Measurements from ENCODE around the gene KLHL3.

Gene KLHL3

DNA sequence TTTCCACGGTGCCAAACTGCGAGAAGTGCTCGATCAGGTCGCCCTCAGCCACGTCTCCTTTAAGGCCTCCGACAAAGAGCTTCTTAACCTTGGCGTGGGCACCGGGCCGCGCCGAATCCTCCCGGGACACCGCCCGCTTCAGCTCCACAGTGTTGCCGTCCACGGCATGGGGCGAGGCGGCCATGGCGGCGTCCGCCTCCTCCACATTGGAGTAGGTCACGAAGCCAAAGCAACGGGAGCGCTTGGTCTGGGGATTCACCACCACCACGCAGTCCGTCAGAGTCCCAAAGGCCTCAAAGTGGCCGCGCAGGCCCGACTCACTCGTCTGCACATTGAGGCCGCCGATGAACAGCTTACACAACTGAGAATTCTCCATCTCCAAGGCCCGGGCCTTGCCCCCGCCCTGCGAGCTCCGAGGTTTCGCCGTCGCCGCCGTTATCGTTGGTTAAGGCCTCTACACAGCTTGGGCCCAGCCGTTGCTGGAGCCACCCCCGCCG lies 17.9 kb upstream of the KLHL3 start:
- peak; percentile 39 for ATAC-seq
- Mint-ChIP-seq H3K4me3 (peak overlapping the region; percentile 94), H3K36me3 (peaks cover 63% of the 10 kb centered on the region), H3K4me1 (peaks cover 24% of the 10 kb centered on the region), H3K27ac (peak overlapping the region; percentile 100), H3K9me3 (no peaks in the 10 kb centered on the region)
- peak in 1 of 2 donors; percentile 82 for DNase-seq (ENCODE audit: low spot score in 2 of 2)

DNA sequence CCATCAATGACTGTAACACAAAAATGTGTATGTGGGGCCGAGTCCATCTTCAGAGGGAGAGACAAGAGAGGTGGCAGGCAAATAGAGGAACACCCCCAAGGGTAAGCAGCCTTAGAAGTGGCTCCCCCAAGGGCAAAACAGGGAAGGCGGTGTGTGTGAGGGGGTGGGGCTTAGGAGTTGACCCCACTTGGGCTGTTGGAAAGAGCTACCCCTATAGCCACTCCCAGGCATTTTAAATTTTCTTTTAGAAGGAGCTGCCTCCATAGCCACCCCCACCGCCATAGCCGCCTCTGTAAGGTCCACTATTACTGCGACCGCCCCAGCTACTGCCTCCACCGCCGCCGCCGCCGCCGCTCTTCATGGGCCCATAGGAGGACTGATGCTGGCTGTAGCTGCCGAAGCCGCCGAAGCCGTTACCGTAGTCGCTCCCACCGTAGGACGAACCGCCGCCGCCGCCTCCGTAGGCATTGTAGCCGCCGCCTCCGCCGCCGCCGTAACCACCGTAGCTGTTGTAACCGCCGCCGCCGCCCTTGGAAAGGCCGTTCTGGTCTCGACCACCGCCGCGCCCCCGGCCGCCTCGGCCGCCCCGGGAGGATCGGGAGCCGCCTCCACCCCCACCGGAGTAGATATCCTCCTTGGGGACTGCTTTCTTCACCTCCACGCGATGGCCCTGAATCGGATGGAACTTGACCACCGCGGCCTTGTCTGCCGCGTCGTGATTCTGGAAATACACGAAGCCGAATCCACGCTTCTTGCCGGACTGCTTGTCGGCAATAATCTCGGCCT lies 17.2 kb upstream of the KLHL3 start:
- Mint-ChIP-seq H3K4me1 (peaks cover 18% of the 10 kb centered on the region), H3K9me3 (no peaks in the 10 kb centered on the region), H3K27ac (peak overlapping the region; percentile 100), H3K4me3 (peak overlapping the region; percentile 94), H3K36me3 (peaks cover 66% of the 10 kb centered on the region)
- no peak for ATAC-seq
- DNase-seq (ENCODE audit: low spot score in 2 of 2): peak; percentile 18 to 77

DNA sequence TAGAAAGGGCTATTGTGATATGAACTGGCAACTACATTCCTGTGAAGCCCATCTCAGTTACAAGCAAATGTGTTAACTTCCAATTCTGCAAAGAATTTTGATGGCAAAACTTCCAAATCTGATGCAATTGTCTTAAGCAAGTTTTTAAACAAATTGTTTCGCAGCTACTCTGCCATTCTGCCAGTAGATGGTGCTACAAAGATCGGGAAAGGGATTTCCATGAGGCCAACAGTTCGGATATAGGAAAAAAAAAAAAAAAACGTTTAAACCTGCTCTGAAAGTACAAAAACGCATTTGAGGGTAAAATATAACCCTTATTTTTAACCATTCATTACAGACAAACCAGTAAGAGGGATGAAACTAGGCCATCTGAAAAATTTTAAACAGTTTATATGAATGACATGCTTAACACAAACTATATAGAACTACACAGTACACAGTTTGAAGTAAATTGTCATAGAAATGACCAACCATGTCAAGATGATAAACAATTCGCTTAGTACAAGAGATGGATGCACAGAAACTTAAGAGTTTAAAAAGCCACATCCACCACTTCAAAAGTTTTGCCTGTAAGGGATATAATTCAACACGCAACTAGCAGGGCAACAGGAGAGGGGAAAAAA lies 16.1 kb upstream of the KLHL3 start:
- no peak for ATAC-seq
- Mint-ChIP-seq H3K9me3 (no peaks in the 10 kb centered on the region), H3K4me1 (peaks cover 17% of the 10 kb centered on the region), H3K36me3 (peaks cover 66% of the 10 kb centered on the region), H3K27ac (peak overlapping the region; percentile 100), H3K4me3 (peak overlapping the region; percentile 94)
- no peak for DNase-seq (ENCODE audit: low spot score in 2 of 2)

DNA sequence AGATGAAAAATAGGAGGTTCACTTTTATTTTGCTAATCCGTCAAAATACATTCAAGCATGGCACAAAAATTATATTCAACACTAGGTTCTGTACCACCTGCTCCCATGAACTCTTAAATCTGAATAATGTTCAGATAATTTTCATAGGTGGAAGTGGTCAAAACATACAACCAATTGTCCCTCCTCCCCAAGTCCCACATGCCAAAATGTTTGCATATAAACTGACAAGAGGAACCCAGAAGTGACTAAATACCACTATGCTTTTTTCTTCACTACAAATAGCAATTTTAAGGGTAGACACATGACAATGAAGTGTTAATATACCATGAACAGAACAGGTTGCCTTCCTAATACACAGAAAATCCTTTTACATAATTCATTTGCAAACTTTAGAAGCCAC lies 14.5 kb upstream of the KLHL3 start:
- no peak for DNase-seq (ENCODE audit: low spot score in 2 of 2)
- H3K4me1 Mint-ChIP-seq: peaks cover 17% of the 10 kb centered on the region
- no peaks in the 10 kb centered on the region for H3K9me3 Mint-ChIP-seq
- no peak for ATAC-seq
- no peak overlapping the region for H3K27ac Mint-ChIP-seq
- H3K36me3 Mint-ChIP-seq: peaks cover 66% of the 10 kb centered on the region
- peak overlapping the region; percentile 94 for H3K4me3 Mint-ChIP-seq

DNA sequence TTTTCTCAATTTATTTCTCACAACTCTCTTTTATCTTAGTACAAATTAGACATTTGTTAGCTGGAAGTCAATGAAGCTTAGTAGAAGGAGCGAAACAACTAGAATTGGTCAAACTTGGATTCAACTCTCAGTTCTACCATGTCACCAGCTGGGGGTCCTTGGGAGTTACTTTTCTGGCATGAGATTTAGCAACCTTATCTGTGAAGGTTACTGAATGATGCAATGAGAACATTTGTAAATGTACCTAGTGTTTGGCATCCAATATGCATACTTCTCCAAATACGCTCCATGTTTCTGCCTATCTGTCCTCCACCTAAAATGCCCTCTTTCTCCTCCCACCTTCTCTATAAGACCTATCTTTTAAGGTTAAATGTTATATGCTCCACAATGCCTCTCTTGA lies 12.0 kb upstream of the KLHL3 start:
- H3K27ac Mint-ChIP-seq: no peak overlapping the region
- no peak for DNase-seq (ENCODE audit: low spot score in 2 of 2)
- H3K4me3 Mint-ChIP-seq: no peak overlapping the region
- peaks cover 44% of the 10 kb centered on the region for H3K36me3 Mint-ChIP-seq
- H3K9me3 Mint-ChIP-seq: no peaks in the 10 kb centered on the region
- no peak for ATAC-seq
- peaks cover 17% of the 10 kb centered on the region for H3K4me1 Mint-ChIP-seq

DNA sequence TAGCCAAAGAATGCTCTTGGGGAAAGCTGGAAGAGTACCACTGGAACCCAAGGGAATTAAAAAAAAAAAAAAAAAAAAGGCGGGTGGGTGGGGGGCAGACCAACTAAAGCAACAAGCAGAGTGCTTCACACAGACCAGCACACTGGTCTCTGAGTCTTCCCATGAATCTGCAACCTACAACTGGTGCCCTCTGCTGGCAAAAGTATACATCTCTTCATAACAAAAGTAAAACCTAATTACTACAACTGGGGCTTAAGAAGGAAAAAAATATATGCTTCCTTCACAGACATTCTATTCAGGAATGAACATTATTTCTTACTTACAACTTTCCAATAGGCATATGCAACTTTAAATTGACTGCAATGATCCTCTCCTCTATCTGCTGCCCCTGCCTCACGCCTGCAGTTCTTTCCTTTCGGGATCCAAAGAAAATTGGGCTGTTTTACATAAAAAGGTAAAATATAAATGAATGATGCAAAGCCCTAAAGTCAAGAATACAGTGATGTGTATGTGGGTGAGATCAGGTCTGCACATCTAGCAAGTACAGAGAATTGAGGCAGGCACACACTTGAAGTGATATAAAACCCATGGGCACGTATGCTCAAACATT lies 7.2 kb upstream of the KLHL3 start:
- H3K9me3 Mint-ChIP-seq: no peaks in the 10 kb centered on the region
- ATAC-seq: peak; percentile 80
- no peak overlapping the region for H3K27ac Mint-ChIP-seq

DNA sequence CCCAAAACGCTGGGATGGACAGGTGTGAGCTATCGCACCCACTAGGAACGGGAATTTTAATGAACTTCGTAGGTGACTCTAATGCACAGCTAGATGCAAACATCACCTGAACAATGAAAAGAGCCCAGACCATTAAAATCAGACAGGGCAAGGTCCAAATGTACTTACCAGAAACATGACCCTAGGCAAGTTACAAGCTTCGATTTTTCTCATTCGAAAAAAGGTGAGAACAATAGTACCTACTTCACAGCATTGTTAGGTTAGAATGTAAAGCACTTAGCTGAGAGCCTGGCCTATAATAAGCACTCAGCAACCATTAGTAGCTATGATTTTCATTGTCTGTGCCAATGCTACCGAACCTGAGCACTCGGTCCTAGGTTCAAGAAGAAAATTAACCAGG lies 5.8 kb upstream of the KLHL3 start:
- no peak overlapping the region for H3K4me3 Mint-ChIP-seq
- no peak overlapping the region for H3K27ac Mint-ChIP-seq
- H3K9me3 Mint-ChIP-seq: no peaks in the 10 kb centered on the region
- H3K4me1 Mint-ChIP-seq: no peaks in the 10 kb centered on the region
- no peak for ATAC-seq
- H3K36me3 Mint-ChIP-seq: no peaks in the 10 kb centered on the region
- no peak for DNase-seq (ENCODE audit: low spot score in 2 of 2)

More for the DNA sequence above, 7.2 kb upstream of the KLHL3 start:
- no peaks in the 10 kb centered on the region for H3K36me3 Mint-ChIP-seq
- no peaks in the 10 kb centered on the region for H3K4me1 Mint-ChIP-seq
- no peak overlapping the region for H3K4me3 Mint-ChIP-seq
- DNase-seq (ENCODE audit: low spot score in 2 of 2): peak in 1 of 2 donors; percentile 36

DNA sequence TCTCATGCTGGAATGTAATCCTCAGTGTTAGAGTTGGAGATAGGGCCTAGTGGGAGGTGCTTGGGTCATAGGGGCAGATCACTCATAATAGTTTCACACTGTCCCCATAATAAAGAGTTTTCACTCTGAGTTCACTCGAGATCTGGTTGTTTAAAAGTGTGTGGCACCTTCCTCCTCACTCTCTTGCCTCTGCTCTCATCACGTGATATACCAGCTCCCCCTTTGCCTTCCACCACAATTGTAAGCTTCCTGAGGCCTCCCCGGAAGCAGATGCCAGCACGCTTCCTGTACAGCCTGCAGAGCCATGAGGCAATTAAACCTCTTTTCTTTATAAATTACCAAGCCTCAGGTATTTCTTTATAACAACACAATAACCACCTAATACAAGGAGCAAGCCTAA lies 3.8 kb upstream of the KLHL3 start:
- no peaks in the 10 kb centered on the region for H3K4me1 Mint-ChIP-seq
- H3K27ac Mint-ChIP-seq: no peak overlapping the region
- no peaks in the 10 kb centered on the region for H3K9me3 Mint-ChIP-seq
- DNase-seq (ENCODE audit: low spot score in 2 of 2) (no peak), ATAC-seq (no peak)
- H3K4me3 Mint-ChIP-seq: no peak overlapping the region
- H3K36me3 Mint-ChIP-seq: no peaks in the 10 kb centered on the region

DNA sequence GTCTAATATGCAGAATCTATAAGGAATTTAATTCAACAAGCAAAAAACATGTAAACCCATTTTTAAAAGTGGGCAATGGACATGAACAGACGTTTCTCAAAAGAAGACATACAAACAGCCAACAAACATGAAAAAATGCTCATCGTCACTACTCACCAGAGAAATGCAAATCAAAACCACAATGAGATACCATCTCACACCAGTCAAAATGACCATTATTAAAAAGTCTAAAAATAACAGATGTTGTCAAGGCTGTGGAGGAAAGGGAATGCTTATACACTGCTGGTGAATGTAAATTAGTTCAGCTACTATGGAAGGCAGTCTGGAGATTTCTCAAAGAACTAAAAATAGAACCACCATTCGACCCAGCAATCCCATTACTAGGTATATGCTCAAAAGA lies 3.1 kb upstream of the KLHL3 start:
- no peak for ATAC-seq
- DNase-seq (ENCODE audit: low spot score in 2 of 2): no peak
- Mint-ChIP-seq H3K27ac (no peak overlapping the region), H3K4me1 (no peaks in the 10 kb centered on the region), H3K9me3 (no peaks in the 10 kb centered on the region), H3K36me3 (no peaks in the 10 kb centered on the region), H3K4me3 (no peak overlapping the region)

DNA sequence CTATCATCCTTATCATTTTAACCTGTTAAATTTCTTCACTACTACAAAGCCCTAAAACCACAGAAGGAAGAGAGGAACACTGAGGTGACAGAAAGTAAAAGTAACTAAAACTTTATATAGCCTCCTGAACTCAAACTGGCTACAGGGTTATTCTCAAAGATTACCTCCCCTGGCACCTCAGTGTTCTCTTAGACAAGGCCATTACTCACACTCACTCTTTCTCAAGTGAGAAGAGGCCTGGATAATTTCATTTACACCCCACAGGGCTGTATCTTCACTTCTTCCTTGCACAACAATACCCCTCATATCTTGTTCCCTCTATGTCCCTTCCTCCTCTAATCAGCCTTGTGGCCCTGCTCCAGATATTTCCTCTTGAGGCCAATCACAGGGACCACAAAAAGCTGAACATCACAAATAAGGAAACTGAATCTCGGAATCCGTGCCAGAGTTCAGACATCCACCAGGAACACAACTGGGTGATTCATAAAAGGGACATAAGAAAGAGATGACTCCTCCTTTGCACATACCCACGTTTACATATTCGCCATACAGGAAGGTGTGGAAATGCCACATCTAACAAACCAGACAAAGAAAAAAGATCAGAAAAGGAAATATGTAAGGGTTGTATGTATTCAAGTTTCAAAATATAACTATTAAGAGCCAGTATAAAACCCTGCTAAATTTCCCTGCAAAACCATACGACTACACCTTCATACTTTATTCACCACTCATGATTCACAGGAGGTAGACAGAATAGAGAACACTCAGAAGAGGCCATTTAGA lies 1.7 kb upstream of the KLHL3 start:
- Mint-ChIP-seq H3K27ac (no peak overlapping the region), H3K36me3 (no peaks in the 10 kb centered on the region), H3K9me3 (no peaks in the 10 kb centered on the region), H3K4me3 (no peak overlapping the region), H3K4me1 (no peaks in the 10 kb centered on the region)
- ATAC-seq: peak; percentile 70
- DNase-seq (ENCODE audit: low spot score in 2 of 2): no peak

DNA sequence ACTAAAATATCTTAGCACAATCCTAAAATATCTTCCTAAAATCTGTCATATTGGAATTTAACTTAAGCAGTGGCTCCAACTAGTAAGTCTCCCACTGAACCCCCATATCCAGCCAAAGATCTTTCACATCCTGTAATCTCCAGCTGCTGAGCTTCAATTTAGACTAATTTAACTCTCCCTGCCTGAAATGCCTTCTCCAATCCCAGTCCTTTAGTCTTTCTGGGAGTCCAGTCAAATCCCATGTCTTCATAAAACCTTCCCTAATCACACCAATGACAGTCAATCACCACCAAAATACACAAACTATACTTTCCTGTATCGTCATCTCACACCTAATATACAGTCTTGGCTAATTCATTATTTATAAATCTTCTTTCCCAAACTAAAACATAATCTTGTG lies 607 bp upstream of the KLHL3 start:
- Mint-ChIP-seq H3K4me3 (no peak overlapping the region), H3K36me3 (no peaks in the 10 kb centered on the region), H3K4me1 (no peaks in the 10 kb centered on the region), H3K9me3 (no peaks in the 10 kb centered on the region), H3K27ac (no peak overlapping the region)
- ATAC-seq (no peak), DNase-seq (ENCODE audit: low spot score in 2 of 2) (no peak)

DNA sequence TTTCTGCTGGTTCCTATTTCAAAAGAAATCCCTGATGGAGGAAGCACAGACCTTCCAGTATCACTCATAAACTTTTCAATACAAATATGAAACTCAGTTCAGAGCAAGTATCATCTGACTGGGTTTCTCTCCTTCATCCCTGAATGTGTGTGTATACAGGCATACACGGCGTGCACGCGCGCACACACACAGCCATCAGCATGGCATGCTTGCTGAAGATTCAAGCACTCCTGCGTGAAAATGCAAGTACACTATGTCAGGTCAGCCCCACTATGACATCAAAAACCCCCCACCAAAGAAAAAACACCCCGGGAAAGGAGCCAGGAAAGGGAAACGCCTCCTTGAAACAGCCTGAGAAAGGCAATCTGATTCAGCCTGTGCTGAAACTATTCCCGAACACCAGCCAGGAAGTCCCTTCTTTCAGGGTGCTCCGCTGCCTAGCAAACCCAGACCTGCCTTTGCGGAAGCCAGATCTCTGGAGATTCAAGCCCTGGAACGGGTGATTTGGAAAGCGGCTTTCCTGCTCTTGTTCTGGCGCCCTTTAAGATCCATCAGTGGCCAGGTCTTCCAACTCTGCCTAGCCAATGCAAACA lies 831 bp downstream of the KLHL3 start:
- no peaks in the 10 kb centered on the region for H3K9me3 Mint-ChIP-seq
- H3K4me3 Mint-ChIP-seq: no peak overlapping the region
- ATAC-seq: peak; percentile 36
- H3K27ac Mint-ChIP-seq: no peak overlapping the region
- no peaks in the 10 kb centered on the region for H3K4me1 Mint-ChIP-seq
- H3K36me3 Mint-ChIP-seq: no peaks in the 10 kb centered on the region
- peak in 1 of 2 donors; percentile 57 for DNase-seq (ENCODE audit: low spot score in 2 of 2)

DNA sequence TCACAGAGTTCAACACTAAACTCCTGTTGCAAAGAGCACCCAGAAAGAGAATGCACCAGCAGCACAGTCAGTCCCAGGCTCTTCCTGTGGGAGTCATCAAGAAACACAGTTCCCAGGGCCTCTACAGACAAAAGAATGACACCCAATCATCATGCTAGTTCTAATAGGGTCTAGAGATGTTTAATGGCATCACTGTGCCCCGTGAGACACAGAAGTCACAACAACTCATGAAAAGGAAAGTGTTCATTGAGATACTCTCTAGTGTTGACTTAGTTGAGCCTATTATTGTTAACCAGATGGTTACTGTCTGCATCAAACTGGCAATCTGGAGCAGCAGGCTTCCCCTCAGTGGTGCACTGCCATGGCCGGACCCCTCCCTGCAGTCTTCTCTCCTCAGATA lies 1.6 kb downstream of the KLHL3 start:
- no peak for ATAC-seq
- H3K4me1 Mint-ChIP-seq: no peaks in the 10 kb centered on the region
- H3K36me3 Mint-ChIP-seq: no peaks in the 10 kb centered on the region
- no peak for DNase-seq (ENCODE audit: low spot score in 2 of 2)
- no peak overlapping the region for H3K27ac Mint-ChIP-seq
- no peaks in the 10 kb centered on the region for H3K9me3 Mint-ChIP-seq
- no peak overlapping the region for H3K4me3 Mint-ChIP-seq

DNA sequence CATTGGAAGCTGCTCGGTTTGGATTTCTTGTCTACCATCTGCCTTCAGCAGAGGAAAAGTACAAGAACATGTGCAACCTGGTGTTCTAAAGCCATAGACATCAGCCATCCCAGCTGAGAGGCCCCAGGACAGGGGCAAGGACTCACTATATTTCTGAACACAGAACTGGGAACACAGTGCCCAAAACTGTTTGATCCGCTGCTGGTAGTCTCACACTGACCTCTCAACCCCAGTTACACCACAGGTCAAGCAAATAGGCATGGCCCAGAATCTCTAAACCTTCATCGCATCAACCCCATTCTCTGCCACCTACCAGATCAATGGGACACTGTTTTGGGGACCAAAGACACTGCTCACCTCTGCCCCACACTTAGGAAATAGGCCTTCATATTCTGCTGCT lies 2.0 kb downstream of the KLHL3 start:
- DNase-seq (ENCODE audit: low spot score in 2 of 2): no peak
- ATAC-seq: no peak
- no peaks in the 10 kb centered on the region for H3K4me1 Mint-ChIP-seq
- H3K36me3 Mint-ChIP-seq: no peaks in the 10 kb centered on the region
- H3K27ac Mint-ChIP-seq: no peak overlapping the region
- no peaks in the 10 kb centered on the region for H3K9me3 Mint-ChIP-seq
- H3K4me3 Mint-ChIP-seq: no peak overlapping the region

DNA sequence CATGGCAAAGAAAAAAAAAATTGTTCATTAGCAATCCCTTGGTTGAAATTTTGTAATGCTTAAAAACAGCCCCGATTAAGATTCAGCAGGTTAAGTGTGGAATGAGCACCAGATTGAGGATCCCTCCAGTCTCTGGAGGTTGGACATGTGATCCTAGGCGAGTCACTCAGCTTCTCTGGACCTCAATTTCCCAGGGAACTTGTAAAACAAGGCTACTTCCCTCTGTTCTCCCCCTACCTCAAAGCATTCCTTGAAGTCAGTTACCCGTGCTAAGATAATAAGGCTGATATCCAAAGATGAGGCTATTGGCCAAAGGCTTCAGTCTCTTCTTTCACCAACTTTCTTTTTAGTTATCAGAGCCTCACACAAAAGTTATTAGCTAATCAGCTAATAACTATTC lies 2.9 kb downstream of the KLHL3 start:
- no peaks in the 10 kb centered on the region for H3K9me3 Mint-ChIP-seq
- ATAC-seq (no peak), DNase-seq (ENCODE audit: low spot score in 2 of 2) (no peak)
- no peak overlapping the region for H3K27ac Mint-ChIP-seq
- no peak overlapping the region for H3K4me3 Mint-ChIP-seq
- no peaks in the 10 kb centered on the region for H3K36me3 Mint-ChIP-seq
- H3K4me1 Mint-ChIP-seq: no peaks in the 10 kb centered on the region
